IPS-18a (cell line): ENCODE measurements around the gene ADCY2.

ENCODE experiments used
- H3K27ac ChIP-seq: one replicate; pipeline ENCODE4 v1.5.1; 2013; ENCODE audit warnings: low read length
- H3K27me3 ChIP-seq: one replicate; pipeline ENCODE4 v1.6.1; 2013; ENCODE audit warnings: mild to moderate bottlenecking, low read length; ENCODE audit not compliant: control insufficient read depth, insufficient read depth
- H3K36me3 ChIP-seq: one replicate; pipeline ENCODE4 v1.6.1; 2013; ENCODE audit warnings: low read depth, low read length; ENCODE audit not compliant: control insufficient read depth
- H3K4me1 ChIP-seq: one replicate; pipeline ENCODE4 v1.6.1; 2013; ENCODE audit warnings: low read depth, low read length; ENCODE audit not compliant: control insufficient read depth
- H3K4me3 ChIP-seq: one replicate; pipeline ENCODE4 v1.5.1; 2013; ENCODE audit warnings: low read length
- H3K9ac ChIP-seq: one replicate; pipeline ENCODE4 v1.6.1; 2013; ENCODE audit warnings: mild to moderate bottlenecking, low read length, moderate library complexity
- H3K9me3 ChIP-seq: one replicate; pipeline ENCODE4 v1.6.1; 2013; ENCODE audit warnings: low read depth, low read length; ENCODE audit not compliant: control insufficient read depth

ADCY2 gene

GRCh38 chr5:7577381-7577780 lies 181.4 kb downstream of the ADCY2 start:
- H3K9me3 ChIP-seq, result no peaks in the 10 kb centered on the region
- no peaks in the 10 kb centered on the region for H3K27me3 ChIP-seq
- no peak overlapping the region for H3K4me3 ChIP-seq
- no peak overlapping the region for H3K27ac ChIP-seq
- H3K4me1 ChIP-seq, result no peaks in the 10 kb centered on the region
- no peak overlapping the region for H3K9ac ChIP-seq
- H3K36me3 ChIP-seq, result no peaks in the 10 kb centered on the region

- no peaks in the 10 kb centered on the region for H3K9me3 ChIP-seq
- no peak overlapping the region for H3K4me3 ChIP-seq
- H3K4me1 ChIP-seq, result no peaks in the 10 kb centered on the region
- no peak overlapping the region for H3K27ac ChIP-seq
- no peaks in the 10 kb centered on the region for H3K27me3 ChIP-seq
- H3K36me3 ChIP-seq, result no peaks in the 10 kb centered on the region
- no peak overlapping the region for H3K9ac ChIP-seq
Measured at GRCh38 chr5:7578071-7578470, 182.1 kb downstream of the ADCY2 start.

- H3K36me3 ChIP-seq, result no peaks in the 10 kb centered on the region
- no peaks in the 10 kb centered on the region for H3K27me3 ChIP-seq
- no peak overlapping the region for H3K27ac ChIP-seq
- H3K4me3 ChIP-seq, result no peak overlapping the region
- H3K9me3 ChIP-seq, result no peaks in the 10 kb centered on the region
- no peaks in the 10 kb centered on the region for H3K4me1 ChIP-seq
- H3K9ac ChIP-seq, result no peak overlapping the region
Measured at GRCh38 chr5:7584749-7585148, 188.8 kb downstream of the ADCY2 start.

- Histone ChIP-seq H3K4me3 (no peak overlapping the region), H3K36me3 (no peaks in the 10 kb centered on the region), H3K27ac (no peak overlapping the region), H3K9me3 (no peaks in the 10 kb centered on the region), H3K4me1 (no peaks in the 10 kb centered on the region), H3K27me3 (no peaks in the 10 kb centered on the region), H3K9ac (no peak overlapping the region)
Measured at GRCh38 chr5:7585807-7586206, 189.9 kb downstream of the ADCY2 start.

- Histone ChIP-seq H3K9ac (no peak overlapping the region), H3K9me3 (no peaks in the 10 kb centered on the region), H3K4me1 (no peaks in the 10 kb centered on the region), H3K36me3 (no peaks in the 10 kb centered on the region), H3K27ac (no peak overlapping the region), H3K27me3 (no peaks in the 10 kb centered on the region), H3K4me3 (no peak overlapping the region)
Measured at GRCh38 chr5:7586480-7586879, 190.5 kb downstream of the ADCY2 start.

- Histone ChIP-seq H3K27ac (no peak overlapping the region), H3K9ac (no peak overlapping the region), H3K36me3 (no peaks in the 10 kb centered on the region), H3K4me1 (no peaks in the 10 kb centered on the region), H3K4me3 (no peak overlapping the region), H3K27me3 (no peaks in the 10 kb centered on the region), H3K9me3 (no peaks in the 10 kb centered on the region)
Measured at GRCh38 chr5:7589800-7590199, 193.9 kb downstream of the ADCY2 start.

- Histone ChIP-seq H3K27me3 (no peaks in the 10 kb centered on the region), H3K4me1 (peaks cover 10% of the 10 kb centered on the region), H3K9me3 (no peaks in the 10 kb centered on the region), H3K4me3 (no peak overlapping the region), H3K9ac (no peak overlapping the region), H3K36me3 (no peaks in the 10 kb centered on the region), H3K27ac (no peak overlapping the region)
Measured at GRCh38 chr5:7592910-7593309, 197.0 kb downstream of the ADCY2 start.

GRCh38 chr5:7597059-7597642 lies 201.2 kb downstream of the ADCY2 start:
- H3K4me3 ChIP-seq, result no peak overlapping the region
- H3K27me3 ChIP-seq, result no peaks in the 10 kb centered on the region
- H3K4me1 ChIP-seq, result peaks cover 10% of the 10 kb centered on the region
- no peak overlapping the region for H3K9ac ChIP-seq
- H3K36me3 ChIP-seq, result no peaks in the 10 kb centered on the region
- no peaks in the 10 kb centered on the region for H3K9me3 ChIP-seq
- no peak overlapping the region for H3K27ac ChIP-seq

- Histone ChIP-seq H3K4me3 (no peak overlapping the region), H3K4me1 (peaks cover 29% of the 10 kb centered on the region), H3K9me3 (no peaks in the 10 kb centered on the region), H3K9ac (peak overlapping the region; percentile 28), H3K36me3 (no peaks in the 10 kb centered on the region), H3K27ac (peak overlapping the region; percentile 47), H3K27me3 (no peaks in the 10 kb centered on the region)
Measured at GRCh38 chr5:7606840-7607465, 211.0 kb downstream of the ADCY2 start.

GRCh38 chr5:7608772-7609171 lies 212.8 kb downstream of the ADCY2 start:
- no peak overlapping the region for H3K4me3 ChIP-seq
- H3K4me1 ChIP-seq, result peaks cover 33% of the 10 kb centered on the region
- H3K9ac ChIP-seq, result no peak overlapping the region
- H3K9me3 ChIP-seq, result no peaks in the 10 kb centered on the region
- no peaks in the 10 kb centered on the region for H3K36me3 ChIP-seq
- no peak overlapping the region for H3K27ac ChIP-seq
- H3K27me3 ChIP-seq, result no peaks in the 10 kb centered on the region

GRCh38 chr5:7609726-7610125 lies 213.8 kb downstream of the ADCY2 start:
- Histone ChIP-seq H3K9ac (no peak overlapping the region), H3K27ac (no peak overlapping the region), H3K9me3 (no peaks in the 10 kb centered on the region), H3K4me1 (peaks cover 33% of the 10 kb centered on the region), H3K36me3 (no peaks in the 10 kb centered on the region), H3K4me3 (no peak overlapping the region), H3K27me3 (no peaks in the 10 kb centered on the region)

- Histone ChIP-seq H3K9ac (no peak overlapping the region), H3K9me3 (no peaks in the 10 kb centered on the region), H3K27ac (no peak overlapping the region), H3K4me1 (peaks cover 33% of the 10 kb centered on the region), H3K36me3 (no peaks in the 10 kb centered on the region), H3K27me3 (no peaks in the 10 kb centered on the region), H3K4me3 (no peak overlapping the region)
Measured at GRCh38 chr5:7610531-7611177, 214.7 kb downstream of the ADCY2 start.
